Breast epithelium (tissue), 3 donors: ENCODE measurements around the gene KNOP1.

Source experiments
- POLR2A ChIP-seq: fragments of 450-650 bp; IDR thresholded peaks from one replicate; pipeline ENCODE4 v1.6.1; 2016; ENCODE audit warnings: antibody characterized with exemption, mild to moderate bottlenecking, moderate library complexity
- POLR2AphosphoS5 ChIP-seq, 3 donors: sonication (generic); formaldehyde crosslinking; IDR thresholded peaks; one replicate each; pipeline ENCODE4 v1.6.1; 2017; ENCODE audit warnings: antibody characterized with exemption in 3 of 3

- TF ChIP-seq POLR2AphosphoS5 (IDR thresholded peaks at IDR 0.05) (no peak), POLR2A (no peak)
These were observed 48.5 kb upstream of the KNOP1 start for GRCh38 chr16:19766554-19766884.
